Panc1 (cell line): ENCODE data around the gene IGF2R.

ENCODE experiments used
- POLR2AphosphoS5 ChIP-seq: IDR thresholded peaks from 2 replicates; pipeline ENCODE4 v1.6.1; 2012; ENCODE audit warnings: mild to moderate bottlenecking, low read depth, low read length, moderate library complexity
- SIN3A ChIP-seq: IDR thresholded peaks from 2 replicates; pipeline ENCODE4 v1.6.1; 2012; ENCODE audit warnings: low read depth, mild to moderate bottlenecking, low read length, moderate library complexity, borderline replicate concordance; ENCODE audit not compliant: insufficient read depth
- TCF7L2 ChIP-seq: IDR thresholded peaks from 2 replicates; pipeline ENCODE4 v1.6.1; 2011; ENCODE audit warnings: mild to moderate bottlenecking, low read depth, low read length, inconsistent platforms
- TF ChIP-seq, protein P1 (sequence below): fragments of 450-650 bp; IDR thresholded peaks from 2 replicates; pipeline ENCODE4 v1.5.1; 2017; ENCODE audit warnings: mild to moderate bottlenecking

DNA sequence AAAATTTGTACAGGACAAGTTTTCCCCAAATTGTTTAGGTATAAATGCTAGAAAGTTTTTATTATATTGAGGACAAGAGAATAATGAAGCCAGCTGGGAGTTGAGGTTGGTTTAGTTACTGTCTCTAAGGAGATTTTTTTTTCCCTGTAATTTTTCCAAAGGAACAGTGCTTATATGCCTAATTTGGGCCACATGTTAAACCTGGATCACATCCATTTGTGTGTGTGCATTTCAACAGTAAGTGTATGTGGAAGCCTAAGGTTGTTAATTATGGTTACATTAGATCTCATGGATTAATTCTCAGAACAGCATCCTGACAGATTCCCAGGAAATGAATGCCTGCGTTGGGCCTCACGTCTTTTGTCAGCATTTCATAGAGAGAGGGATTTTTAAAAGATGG is 4.5 kb downstream of the IGF2R start:
- TF ChIP-seq, protein P1, sequence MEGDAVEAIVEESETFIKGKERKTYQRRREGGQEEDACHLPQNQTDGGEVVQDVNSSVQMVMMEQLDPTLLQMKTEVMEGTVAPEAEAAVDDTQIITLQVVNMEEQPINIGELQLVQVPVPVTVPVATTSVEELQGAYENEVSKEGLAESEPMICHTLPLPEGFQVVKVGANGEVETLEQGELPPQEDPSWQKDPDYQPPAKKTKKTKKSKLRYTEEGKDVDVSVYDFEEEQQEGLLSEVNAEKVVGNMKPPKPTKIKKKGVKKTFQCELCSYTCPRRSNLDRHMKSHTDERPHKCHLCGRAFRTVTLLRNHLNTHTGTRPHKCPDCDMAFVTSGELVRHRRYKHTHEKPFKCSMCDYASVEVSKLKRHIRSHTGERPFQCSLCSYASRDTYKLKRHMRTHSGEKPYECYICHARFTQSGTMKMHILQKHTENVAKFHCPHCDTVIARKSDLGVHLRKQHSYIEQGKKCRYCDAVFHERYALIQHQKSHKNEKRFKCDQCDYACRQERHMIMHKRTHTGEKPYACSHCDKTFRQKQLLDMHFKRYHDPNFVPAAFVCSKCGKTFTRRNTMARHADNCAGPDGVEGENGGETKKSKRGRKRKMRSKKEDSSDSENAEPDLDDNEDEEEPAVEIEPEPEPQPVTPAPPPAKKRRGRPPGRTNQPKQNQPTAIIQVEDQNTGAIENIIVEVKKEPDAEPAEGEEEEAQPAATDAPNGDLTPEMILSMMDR, result no peak
- no peak for TF ChIP-seq SIN3A
- no peak for TF ChIP-seq POLR2AphosphoS5
- TF ChIP-seq TCF7L2, result no peak
